ENCODE measurements around the gene GPR137.

GRCh38 chr11:64291752-64292459, 6.3 kb downstream of the GPR137 start:
- TF ChIP-seq CTCF (IDR thresholded peaks at IDR 0.05) (no peak), POLR2A (IDR thresholded peaks at IDR 0.05) (no peak)

All from right lobe of liver (tissue), 4 donors.